Esophagus squamous epithelium (tissue), 4 donors: Measurements from ENCODE around the gene KHDC1L.

Source experiments
- POLR2A ChIP-seq, 4 donors: fragments of 450-650 bp; IDR thresholded peaks; one replicate each; pipeline ENCODE4 v1.6.1; 2017; ENCODE audit warnings: antibody characterized with exemption in 4 of 4, mild to moderate bottlenecking in 4 of 4, moderate library complexity in 3 of 4
- TF ChIP-seq, protein P1 (sequence below), 6 experiments: fragments of 450-650 bp in 4 of 6; fragments of 200-600 bp in 2 of 6; sonication (generic) in 2 of 6; IDR thresholded peaks; one replicate each; pipeline ENCODE4 v1.5.1; 2016 to 2019; ENCODE audit warnings: antibody characterized with exemption in 6 of 6, mild to moderate bottlenecking in 4 of 6, moderate library complexity in 4 of 6

GRCh38 chr6:73248192-73248903 lies 23.1 kb upstream of the KHDC1L start:
- TF ChIP-seq, protein P1, sequence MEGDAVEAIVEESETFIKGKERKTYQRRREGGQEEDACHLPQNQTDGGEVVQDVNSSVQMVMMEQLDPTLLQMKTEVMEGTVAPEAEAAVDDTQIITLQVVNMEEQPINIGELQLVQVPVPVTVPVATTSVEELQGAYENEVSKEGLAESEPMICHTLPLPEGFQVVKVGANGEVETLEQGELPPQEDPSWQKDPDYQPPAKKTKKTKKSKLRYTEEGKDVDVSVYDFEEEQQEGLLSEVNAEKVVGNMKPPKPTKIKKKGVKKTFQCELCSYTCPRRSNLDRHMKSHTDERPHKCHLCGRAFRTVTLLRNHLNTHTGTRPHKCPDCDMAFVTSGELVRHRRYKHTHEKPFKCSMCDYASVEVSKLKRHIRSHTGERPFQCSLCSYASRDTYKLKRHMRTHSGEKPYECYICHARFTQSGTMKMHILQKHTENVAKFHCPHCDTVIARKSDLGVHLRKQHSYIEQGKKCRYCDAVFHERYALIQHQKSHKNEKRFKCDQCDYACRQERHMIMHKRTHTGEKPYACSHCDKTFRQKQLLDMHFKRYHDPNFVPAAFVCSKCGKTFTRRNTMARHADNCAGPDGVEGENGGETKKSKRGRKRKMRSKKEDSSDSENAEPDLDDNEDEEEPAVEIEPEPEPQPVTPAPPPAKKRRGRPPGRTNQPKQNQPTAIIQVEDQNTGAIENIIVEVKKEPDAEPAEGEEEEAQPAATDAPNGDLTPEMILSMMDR (IDR thresholded peaks at IDR 0.05): no peak
- no peak for TF ChIP-seq POLR2A (IDR thresholded peaks at IDR 0.05)
